DMS53 treated with DMSO at 0.1 percent for 48 hours (cell line): ENCODE measurements around the gene RPL26.
A peak's percentile ranks its signal among the peaks of the same experiment; 100 is the strongest.
"Not testable (repeated sequence)": the region's sequence is repeated elsewhere in the genome, so short reads cannot be mapped to it uniquely, and the experiment has no call there.

Experiments
- DNase-seq: peaks from one replicate; lab custom pipeline; 2025; ENCODE audit not compliant: unreplicated experiment; lab: John Stamatoyannopoulos, UW

The RPL26 gene

DNA sequence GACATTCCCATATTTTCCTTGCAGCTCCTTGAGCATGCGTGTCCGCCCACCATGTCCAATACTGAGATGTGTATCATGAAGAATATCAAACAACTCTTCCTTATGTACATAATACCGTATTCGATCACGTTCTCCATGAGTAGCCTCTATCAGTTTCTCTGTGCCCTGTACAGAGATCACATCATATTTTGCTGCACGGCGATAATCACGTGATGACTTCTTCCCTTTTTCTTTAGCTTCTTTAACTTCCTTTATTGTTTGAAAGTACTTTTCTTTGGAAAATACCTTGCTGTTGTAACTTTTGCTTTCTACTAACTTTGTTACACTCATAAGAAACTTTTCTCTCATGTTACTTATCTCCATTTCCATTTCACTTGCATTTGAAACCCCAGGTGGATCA is 13.0 kb downstream of the RPL26 start:
- no peak for DNase-seq

DNA sequence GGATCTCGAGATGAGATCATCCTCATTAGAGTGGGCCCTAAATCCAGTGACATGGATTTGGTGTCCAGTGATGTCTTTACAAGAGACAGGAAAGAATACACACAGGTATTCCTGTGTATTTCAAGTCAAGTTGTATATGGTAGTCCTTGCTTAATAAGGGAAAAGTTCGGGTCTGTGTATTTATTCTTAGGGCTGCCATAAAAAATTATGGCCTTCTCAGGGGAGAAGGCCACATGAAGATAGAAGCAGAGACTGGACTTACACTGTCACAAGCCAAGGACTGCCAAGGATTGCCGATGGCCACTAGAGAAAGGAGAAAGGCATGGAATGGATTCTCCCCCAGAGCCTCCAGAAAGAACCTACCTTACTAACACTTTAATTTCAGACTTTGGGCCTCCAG is 14.8 kb downstream of the RPL26 start:
- DNase-seq: no peak

DNA sequence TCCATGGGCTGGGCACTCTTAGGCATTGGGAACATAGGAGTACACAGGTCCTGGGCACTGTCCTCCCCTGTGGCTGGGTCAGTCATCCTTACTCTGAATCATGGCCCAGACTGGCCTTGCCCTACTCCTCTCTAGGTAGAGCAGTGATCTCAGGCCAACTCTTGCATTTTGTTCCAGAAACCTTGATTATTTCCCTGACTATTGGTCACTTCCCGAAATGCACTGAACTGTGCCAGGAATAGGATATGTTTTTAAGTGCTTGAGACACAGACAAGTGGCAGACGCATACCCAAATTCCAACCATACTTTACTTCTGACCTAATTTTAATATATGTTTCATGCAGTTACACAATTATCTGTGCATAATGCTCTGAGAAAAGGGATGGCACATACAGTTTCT is 16.8 kb downstream of the RPL26 start:
- no peak for DNase-seq

DNA sequence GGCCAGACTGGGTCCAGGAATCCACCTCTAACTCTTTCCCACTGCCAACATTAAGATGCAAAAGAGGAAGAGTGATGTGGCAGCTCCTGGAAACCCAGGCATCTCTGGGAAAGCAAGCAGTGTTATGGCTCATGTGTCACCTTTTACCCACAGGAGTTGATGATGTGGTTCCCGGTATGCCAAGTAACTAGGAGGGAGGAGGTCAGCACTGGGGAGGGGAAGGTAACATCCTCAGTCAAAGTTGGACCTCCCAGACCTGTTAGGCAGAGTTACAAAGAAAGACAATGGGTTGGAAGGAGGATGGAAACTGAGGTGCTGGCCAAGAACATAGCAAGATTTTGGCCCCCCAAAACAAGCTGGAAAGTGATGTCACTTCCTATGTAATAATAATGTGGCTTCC is 17.9 kb downstream of the RPL26 start:
- DNase-seq: no peak

DNA sequence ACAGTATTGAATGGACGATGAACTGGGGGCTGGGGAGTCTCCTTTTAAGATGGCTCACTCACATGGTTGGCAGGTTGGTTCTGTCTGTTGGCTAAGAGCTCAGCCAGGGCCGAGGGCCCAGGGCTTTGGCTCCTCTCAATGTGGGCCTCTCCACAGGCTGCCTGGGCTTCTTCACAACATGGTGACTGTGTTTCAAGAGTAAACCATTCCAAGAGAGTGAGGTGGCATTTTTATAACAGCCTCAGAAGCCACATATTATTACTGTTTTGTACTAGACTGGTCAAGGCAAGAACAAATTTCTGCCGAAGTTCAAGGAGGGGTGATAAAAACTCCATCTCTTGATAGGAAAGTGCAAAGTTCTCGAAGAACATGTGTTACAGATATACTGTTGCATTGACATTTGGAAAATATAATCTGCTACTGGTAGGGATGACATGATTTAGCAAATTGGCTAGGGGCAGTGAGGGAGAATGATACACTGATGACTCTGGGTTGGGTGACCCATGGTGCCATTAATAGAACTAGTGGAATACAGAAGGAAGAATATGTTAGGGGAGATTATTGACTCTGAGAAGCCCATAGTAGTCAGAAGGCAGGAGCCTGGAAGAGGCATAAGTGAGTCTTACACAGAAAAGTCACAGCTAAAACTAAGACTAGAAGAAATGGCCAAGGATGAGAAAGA is 20.2 kb downstream of the RPL26 start:
- DNase-seq: no peak

DNA sequence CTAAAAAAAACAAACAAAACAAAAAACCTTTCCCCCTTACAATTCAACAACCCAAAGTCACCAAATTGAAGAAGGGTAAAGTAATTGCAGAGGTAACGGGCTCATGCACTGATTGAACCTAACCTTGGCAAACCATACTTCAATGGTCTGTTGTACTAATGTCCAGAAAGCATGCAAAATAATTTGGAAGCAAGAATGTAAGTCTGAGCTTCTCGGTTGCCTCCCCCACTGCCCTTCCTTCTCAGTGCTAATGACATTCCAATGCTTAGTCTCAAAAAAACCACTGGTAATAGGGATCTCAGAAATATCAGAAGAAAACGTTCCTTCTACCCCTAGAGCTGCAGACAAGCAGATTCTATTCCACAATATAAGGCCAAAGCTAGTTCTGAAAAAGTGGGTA is 22.2 kb downstream of the RPL26 start:
- no peak for DNase-seq

DNA sequence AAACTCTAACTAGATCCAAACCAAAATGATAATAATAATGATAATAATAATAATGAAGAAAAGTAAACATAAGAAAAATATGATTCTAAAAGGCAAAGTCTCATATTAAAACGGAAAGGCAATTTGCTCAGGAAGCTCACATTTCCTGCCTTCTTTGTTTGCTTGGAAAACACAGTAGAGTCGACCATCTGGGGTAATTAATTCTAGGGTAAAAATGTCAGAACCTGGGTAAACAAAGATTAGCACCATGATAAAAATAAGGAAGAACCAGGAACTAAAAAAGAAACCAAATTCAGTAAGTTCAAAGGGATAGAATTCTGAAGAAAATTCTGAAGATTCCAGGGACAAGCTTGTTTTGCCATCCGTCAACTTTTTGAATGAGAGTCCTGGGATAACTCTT is 22.7 kb downstream of the RPL26 start:
- peak; percentile 67 for DNase-seq

DNA sequence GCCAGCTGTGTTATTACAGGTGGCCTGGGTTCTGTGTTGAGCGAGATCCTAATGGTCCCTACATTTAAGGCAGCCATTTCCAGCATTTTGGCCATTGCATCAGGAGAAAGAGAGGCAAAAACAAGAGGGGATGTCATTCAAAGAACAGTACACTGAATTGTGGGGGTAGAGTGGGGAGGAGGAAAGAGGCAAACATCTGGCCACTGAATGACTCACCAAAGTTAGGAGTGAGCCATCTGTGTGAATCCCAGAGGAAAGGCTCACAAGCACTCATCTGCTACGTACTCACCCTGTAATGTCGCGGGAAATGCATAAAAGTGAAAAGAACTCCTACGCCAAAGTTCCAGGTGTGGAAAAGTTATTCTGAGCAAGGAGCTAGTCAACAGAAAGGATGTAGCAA is 23.2 kb downstream of the RPL26 start:
- peak; percentile 82 for DNase-seq

DNA sequence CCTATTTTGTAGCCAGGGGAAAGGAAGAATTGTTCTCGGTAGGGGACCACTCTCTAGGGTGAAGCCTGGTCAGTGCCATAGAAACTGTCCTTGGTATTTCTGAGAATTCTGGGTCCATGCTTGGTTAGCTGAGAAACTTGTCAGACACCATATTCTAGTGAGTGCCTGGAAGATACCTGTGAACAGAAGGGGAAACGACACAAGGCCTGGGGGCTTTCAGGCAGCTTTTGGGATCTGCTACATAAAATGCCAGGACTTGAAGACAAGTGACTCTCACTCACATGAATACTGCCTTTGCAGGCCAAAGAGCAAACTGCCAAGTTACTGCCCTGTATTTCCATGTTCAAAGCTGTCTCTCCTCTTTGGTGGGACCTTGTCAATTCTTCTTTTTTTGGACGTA is 25.1 kb downstream of the RPL26 start:
- DNase-seq: no peak

DNA sequence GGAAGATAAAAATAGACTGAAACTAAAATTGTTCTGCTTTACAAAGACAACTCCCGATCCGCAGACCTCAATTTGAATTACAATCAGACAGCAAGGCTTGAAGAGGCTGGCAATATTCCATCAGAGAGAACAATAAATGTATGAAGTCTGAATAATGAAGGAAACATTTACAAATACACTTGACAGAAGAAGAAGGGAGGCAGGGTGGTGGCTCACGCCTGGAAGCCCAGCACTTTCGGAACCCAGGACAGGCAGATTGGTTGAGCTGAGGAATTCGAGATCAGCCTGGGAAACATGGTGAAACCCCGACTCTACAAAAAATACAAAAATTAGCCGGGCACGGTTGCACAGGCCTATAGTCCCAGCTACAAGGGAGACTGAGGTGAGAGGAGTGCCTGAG is 28.8 kb downstream of the RPL26 start:
- no peak for DNase-seq

DNA sequence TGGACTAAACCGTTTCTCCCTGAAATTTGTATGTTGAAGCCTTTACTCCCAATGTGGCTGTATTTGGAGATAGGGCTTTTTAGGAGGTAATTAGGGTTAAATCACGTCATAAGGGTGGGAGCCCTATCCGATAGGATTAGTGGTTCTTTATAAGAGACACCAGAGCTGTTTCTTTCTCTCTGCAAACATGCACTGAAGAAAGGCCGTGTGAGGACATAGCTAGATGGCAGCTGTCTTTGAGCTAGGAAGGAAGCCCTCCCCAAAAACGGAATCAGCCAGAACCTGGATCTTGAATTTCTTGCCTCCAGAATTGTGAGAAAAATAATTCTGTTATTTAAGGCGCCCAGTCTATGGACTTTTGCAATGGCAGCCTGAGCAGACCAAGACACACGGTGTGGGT is 29.3 kb downstream of the RPL26 start:
- no peak for DNase-seq

DNA sequence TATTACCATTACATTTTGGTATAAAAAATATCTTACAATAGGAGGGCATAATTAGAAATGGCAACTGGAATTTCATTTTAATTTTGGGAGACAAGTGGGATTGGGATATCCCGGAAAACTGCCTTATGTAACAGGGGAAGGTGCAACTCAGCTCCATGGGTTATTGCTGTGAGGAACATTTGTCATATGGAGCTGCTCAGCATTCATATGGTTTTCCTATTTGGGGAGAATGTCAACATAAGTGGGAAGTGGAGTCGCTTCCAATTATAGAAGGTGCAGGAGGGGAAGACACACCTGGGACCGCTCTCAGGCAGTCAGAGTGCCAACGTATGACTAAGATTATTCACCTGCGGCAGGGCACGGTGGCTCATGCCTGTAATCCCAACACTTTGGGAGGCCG is 32.7 kb downstream of the RPL26 start:
- DNase-seq: no peak

DNA sequence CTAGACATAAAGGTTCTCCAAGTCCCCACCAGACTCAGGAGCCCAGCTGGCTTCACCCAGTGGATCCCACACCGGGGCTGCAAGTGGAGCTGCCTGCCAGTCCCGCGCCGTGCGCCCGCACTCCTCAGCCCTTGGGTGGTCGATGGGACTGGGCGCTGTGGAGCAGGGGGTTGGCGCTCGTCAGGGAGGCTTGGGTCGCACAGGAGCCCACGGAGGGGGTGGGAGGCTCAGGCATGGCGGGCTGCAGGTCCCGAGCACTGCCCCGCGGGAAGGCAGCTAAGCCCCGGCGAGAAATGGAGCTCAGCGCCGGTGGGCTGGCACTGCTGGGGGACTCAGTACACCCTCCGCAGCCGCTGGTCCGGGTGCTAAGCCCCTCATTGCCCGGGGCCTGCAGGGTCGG is 36.0 kb downstream of the RPL26 start:
- DNase-seq: not testable (repeated sequence)

DNA sequence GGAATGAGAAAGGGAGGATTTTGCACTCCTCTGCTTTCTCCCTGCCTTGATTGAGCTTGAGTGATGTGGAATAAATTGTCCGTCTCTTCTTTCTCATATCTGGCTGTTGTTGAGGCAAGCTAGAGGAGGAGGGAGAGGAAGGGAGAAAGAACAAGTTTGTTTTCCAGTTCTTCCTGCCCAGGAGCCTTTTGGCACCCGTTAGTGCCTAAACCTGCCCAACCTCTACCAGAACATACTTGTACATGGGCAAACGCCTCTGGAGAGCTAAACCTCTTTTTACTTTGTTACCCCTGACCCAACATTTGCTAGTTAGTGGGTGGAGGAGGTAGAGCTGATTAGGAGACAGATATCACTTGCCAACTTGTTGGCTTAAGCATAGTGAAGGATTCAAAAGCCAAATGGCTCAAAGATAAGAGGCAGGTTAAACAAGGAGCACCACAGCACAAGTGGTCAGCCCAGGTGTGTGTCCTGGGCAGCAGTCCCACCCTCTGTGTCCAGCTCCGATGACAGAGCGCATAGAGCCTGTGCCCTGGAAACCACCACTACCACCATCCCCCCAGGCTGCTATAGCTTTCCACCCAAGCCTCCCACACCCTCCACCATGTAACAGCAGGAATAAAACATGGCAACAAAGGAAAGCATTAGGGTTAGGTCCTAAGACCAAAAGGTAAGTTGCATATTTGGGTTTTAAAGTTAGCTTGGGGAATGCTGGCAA is 36.9 kb downstream of the RPL26 start:
- no peak for DNase-seq

DNA sequence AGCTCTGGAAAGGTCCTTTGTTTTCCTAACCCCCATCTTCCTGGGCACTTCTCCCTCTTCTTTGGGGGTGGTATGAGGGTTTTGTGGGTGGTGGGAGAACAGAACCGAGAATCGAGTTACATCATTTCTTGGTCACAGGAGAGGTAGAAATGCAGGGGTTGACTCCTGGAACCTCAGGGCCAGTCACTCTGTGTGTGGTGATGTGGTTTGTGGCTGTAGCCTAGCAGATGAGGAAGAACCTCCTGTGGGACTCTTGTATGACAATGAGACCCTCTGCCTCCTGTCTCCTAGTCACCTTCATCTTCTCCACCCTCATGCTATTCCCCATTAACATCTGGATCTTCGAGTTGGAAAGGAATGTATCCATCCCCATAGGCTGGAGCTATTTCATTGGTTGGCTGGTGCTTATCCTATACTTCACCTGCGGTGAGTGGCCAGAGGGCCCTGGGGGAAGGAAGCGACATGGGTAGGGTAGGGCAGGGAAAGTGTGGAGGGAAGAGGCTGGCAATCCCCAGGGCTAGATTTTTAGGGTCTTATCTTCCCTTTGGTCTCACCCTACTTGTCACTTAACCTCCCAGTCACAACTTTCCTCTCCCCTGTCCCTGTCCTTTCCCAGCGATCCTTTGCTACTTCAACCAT is 37.8 kb downstream of the RPL26 start:
- DNase-seq: no peak

DNA sequence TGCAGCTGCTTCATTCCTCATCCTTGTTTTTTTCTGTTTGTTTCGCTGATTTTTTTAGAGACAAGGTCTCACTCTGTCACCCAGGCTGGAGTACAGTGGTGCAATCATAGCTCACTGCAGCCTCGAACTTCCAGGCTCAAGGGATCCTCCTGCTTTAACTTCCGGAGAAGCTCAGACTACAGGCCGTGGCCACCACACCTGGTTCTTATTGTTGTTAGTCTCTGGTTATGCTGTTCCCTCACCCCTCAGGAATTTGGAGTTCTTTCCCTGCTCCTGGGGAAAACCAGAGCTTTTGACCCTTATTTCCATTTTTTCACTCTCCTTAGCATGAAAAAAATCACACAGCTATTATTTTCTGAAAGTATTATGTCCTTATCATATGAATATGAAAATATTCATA is 41.5 kb downstream of the RPL26 start:
- DNase-seq: no peak

DNA sequence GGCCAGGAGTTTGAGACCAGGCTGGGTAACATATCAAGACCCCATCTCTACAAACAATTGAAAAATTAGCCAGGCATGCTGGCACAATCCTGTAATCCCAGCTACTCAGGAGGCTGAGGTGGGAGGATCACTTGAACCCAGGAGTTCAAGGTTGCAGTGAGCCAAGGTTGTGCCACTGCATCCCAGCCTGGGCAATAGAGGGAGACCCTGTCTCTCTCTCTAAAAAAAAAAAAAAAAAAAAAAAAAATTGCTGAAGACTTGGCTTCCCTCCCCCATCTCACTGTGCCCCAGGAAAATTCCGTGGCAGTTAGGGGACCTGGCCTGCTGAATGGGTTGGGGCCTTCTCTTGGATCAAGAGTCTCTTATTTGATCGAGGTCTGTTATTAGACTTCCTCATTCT is 43.5 kb downstream of the RPL26 start, which contains the start of gene ODF4:
Gene ODF4, plus strand, starts transcription at position 301 of the 400 bp plus-strand sequence. CDS start 212 bp downstream, outside the sequence.
- DNase-seq: no peak

DNA sequence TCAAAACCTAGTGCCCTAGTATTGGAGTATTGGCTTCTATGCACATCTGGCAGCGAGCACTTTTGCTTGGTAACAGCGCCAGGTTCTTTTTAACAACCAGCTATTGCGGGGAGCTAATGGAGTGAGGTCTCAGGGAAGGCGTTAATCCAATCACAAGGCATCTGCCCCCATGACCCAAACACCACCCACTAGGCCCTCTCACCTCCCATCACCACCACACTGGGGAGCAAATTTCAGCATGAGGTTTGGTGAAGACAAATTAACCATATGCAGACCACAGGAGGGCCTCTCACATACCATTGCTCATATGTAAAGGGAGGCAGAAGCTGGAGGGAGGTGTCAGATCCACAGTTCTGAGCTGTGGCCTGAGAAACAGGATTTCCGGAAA is 44.2 kb downstream of the RPL26 start:
- no peak for DNase-seq

DNA sequence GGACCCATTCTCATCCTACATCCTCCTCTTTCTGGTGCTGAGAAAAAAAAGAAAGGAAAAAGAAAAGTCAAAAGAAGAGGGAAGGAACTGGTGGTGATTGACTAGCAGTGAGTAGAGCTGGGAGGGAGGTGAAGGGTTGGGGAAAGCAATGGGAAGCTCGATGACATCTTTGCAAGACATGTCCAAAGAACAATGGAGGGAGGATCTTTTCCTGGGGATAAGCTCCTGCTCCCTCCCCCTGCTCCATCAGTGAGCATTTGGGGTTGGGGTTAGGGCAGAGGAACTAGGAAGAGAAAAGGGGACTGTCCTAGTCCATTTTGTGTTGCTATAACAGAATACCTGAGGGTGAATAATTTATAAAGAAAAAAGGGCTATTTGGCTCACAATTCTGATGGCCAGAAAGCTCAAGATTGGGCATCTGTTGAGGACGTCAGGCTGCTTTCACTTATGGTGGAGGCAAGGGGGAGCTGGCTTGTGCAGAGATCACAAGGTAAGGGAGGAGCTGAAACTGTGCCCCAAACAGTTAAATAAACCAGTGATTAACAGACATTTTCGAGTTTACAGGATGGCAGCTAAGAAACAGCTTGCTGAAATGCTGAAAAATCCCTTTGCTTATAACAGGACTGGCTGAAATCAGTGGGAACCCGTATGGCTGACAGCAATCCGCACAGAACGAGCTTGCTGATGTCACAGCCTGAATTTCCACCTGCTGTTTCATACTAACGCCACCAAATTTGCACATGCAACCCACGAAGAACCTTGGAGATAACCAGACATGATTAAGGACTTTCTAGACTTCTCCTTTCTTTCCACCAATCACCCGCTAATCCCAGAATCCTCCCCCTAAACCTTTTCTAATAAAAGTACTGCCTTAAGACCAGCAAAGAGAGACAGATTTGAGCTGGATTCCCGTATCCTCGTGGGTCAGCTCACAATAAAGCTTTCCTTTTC is 44.9 kb downstream of the RPL26 start:
- DNase-seq: no peak

DNA sequence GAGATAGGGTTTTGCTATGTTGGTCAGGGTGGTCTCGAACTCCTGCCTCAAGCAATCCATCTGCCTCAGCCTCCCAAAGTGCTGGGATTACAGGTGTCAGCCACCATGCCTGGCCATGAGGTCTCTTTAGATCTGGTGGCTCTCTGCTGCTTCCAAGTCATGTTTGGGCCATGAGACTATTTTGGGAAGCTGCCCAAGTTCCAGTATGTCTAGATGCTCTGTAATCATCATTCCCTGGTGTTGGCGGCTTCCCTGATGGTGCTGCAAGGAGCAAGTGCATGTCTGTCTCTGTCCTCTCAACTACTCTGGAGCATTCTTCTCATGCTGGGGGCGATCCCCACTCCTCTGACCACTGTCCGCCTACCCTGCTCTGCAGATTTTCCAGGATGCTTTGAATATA is 49.7 kb downstream of the RPL26 start:
- no peak for DNase-seq

DNA sequence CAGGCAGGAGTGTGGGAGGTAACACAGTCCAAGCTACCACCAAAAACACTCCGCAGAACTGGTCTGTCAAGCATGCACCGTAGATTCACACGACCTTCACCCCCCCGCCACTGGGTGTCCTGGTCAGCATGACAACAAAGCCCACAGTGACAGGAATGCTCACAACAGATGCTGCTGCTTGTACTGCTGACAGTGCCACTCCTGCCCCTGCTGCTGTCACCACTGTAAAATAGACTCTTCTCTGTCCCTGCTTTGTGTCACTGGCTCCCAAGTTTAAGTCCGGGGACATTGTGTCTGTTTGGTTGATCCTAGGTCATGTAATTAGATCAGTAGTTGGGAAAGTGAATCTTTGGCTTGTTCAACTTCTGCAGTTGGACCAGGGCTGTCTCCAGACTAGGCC is 50.3 kb downstream of the RPL26 start:
- no peak for DNase-seq
